Measurements from ENCODE around the gene S100A7. TPM values are rescaled to one million over a fixed set of nuclear protein-coding genes. Genes with fewer than 3 reads are reported as not detected.
A peak's percentile ranks its signal among the peaks of the same experiment; 100 is the strongest.
"Not testable (repeated sequence)": the region's sequence is repeated elsewhere in the genome, so short reads cannot be mapped to it uniquely, and the experiment has no call there.

Gene S100A7
- total RNA-seq, 1 donor from 2014 or later = not detected

- DNase-seq (ENCODE audit: low read depth) = no peak
Measured at GRCh38 chr1:153476491-153477093, 16.1 kb upstream of the S100A7 start.

GRCh38 chr1:153475282-153475681 is 14.8 kb upstream of the S100A7 start:
- DNase-seq (ENCODE audit: low read depth) = no peak

- DNase-seq (ENCODE audit: low read depth) = no peak
Measured at GRCh38 chr1:153474347-153474746, 13.9 kb upstream of the S100A7 start.

GRCh38 chr1:153470707-153471106 is 10.3 kb upstream of the S100A7 start:
- DNase-seq (ENCODE audit: low read depth) = no peak

- no peak for DNase-seq (ENCODE audit: low read depth)
Measured at GRCh38 chr1:153466908-153467307, 6.5 kb upstream of the S100A7 start.

- DNase-seq (ENCODE audit: low read depth) = no peak
Measured at GRCh38 chr1:153465811-153466636, 5.6 kb upstream of the S100A7 start.

- DNase-seq (ENCODE audit: low read depth) = not testable (repeated sequence)
Measured at GRCh38 chr1:153462741-153463140, 2.3 kb upstream of the S100A7 start.

GRCh38 chr1:153459655-153460054 is 796 bp downstream of the S100A7 start:
- DNase-seq (ENCODE audit: low read depth) = no peak

- no peak for DNase-seq (ENCODE audit: low read depth)
Measured at GRCh38 chr1:153456396-153456795, 4.1 kb downstream of the S100A7 start.

GRCh38 chr1:153448851-153449250 is 11.6 kb downstream of the S100A7 start:
- not testable (repeated sequence) for DNase-seq (ENCODE audit: low read depth)

GRCh38 chr1:153447498-153448170 is 12.8 kb downstream of the S100A7 start:
- DNase-seq (ENCODE audit: low read depth) = peak; percentile 38

GRCh38 chr1:153444078-153444477 is 16.4 kb downstream of the S100A7 start:
- no peak for DNase-seq (ENCODE audit: low read depth)

- no peak for DNase-seq (ENCODE audit: low read depth)
Measured at GRCh38 chr1:153443486-153443885, 17.0 kb downstream of the S100A7 start.

GRCh38 chr1:153441238-153441755 is 19.2 kb downstream of the S100A7 start:
- no peak for DNase-seq (ENCODE audit: low read depth)

GRCh38 chr1:153439273-153439672 is 21.2 kb downstream of the S100A7 start:
- no peak for DNase-seq (ENCODE audit: low read depth)

- no peak for DNase-seq (ENCODE audit: low read depth)
Measured at GRCh38 chr1:153438599-153438998, 21.9 kb downstream of the S100A7 start.

GRCh38 chr1:153437236-153437635 is 23.2 kb downstream of the S100A7 start:
- DNase-seq (ENCODE audit: low read depth) = no peak

- DNase-seq (ENCODE audit: low read depth) = no peak
Measured at GRCh38 chr1:153434746-153435455, 25.6 kb downstream of the S100A7 start.

- no peak for DNase-seq (ENCODE audit: low read depth)
Measured at GRCh38 chr1:153432874-153433681, 27.4 kb downstream of the S100A7 start.

- no peak for DNase-seq (ENCODE audit: low read depth)
Measured at GRCh38 chr1:153431928-153432327, 28.5 kb downstream of the S100A7 start.

- DNase-seq (ENCODE audit: low read depth) = no peak
Measured at GRCh38 chr1:153431427-153431826, 29.0 kb downstream of the S100A7 start.
